NCI-H1694 treated with DMSO at 0.1 percent for 48 hours (cell line): Measurements from ENCODE around the gene ZMIZ1.
"Not testable (repeated sequence)": the region's sequence is repeated elsewhere in the genome, so short reads cannot be mapped to it uniquely, and the experiment has no call there.

Source experiments
- DNase-seq: peaks from one replicate; lab custom pipeline; 2025; lab: John Stamatoyannopoulos, UW

ZMIZ1 gene

DNA sequence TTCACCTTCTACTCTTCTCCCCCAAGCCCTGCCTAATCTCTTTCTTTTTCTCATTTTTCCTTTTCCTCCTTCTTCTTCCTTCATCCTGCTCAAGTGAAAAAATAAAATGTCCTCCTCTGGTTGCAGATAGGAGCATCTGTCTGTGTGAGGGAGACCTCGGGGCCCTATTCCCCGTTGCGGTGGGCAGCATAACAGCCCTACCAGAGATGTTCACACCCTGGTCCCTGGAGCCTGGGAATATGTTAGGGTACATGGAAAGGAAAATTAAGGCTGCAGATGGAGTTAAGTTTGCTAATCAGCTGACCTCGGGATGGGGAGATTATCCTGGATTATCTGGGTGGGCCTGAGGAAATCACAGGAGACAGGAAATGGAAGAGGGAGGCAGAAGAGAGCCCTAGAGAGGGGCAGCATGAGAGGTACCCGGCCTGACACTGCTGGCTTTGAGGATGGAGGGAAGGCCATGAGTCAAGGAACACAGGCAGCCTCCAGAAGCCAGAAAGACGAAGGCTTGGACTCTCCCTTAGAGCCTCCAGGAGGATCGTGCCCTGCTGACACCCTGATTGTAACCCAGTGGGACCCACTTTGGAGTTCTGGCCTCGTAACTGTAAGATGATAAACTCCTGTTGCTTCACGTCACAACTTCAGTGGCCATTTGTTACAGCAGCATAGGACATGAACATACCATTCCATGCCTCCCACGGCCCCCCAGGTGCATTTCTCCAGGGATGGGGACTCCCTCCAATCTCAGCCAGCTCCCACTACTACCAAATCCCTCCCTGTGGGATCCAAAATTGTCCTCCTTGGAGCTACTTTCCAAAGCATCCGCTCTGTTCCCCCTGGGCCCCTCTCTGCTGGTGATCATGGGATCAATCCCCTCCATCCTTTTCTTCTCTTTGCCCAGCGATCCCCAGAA, 39.0 kb upstream of the ZMIZ1 start:
- DNase-seq = no peak

DNA sequence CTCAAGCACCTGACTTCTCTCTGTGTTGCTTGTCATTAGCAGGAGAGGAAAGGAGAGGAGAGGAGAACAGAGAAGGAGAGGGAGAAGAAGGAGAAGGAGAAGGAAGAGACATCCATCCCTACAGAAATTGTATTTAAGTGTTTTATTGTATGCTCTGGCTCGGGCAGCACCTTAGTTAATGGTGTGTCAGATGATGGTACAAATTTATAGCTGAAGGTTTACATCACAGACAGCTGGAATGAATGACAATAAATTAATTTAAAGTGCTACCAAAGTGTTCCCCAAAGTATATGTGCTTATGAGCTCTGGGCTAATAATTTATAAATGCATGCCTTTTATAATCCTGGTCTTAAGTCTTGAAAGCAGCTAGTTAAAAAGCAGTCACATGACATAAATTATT, 38.1 kb upstream of the ZMIZ1 start:
- DNase-seq = no peak

DNA sequence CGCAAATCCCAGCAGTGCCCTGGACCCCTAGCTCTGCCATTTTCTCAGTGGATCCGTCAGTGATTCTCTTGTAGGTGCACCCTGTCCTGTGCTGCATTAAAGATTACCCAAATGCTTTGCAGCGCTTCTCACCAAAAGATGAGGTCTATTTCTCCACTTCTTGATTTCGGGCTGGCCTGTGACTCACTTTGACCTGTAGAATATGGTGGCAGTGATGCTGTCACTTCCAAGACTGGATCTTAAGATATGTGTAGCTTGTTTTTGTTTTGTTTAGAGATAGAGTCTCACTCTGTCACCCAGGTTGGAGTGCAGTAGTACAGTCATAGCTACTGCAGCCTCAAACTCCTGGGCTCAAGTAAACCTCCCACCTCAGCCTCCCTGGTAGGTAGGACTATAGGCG, 37.0 kb upstream of the ZMIZ1 start:
- DNase-seq = no peak

DNA sequence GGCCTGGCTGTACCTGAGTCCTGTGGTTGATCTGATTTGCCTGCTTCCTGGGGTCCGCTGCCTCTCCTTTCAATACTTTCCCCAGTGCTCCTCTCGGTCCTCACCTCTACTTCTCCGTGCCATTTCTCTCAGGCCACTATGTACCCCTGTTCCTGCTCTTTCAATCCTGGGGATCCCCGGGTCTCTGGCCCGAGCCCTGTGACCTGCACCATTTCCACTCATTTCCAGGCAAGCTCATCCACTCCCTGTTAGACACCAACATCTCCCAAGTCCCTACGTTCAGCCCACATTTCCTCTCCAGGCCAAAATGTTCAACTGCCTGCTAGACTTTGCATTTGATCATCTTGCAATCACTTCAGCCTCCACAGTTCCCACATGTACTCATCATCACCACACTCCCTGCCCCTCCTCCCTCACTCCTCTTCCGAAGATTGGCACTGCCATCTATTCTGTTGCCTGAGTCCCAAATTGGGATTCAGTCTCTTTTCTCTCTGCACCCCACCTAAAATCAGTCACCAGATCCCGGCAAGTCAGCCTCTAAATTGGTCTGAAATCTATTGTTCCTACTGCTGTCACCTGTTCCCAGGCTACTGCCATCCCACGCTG, 34.4 kb upstream of the ZMIZ1 start:
- no peak for DNase-seq

DNA sequence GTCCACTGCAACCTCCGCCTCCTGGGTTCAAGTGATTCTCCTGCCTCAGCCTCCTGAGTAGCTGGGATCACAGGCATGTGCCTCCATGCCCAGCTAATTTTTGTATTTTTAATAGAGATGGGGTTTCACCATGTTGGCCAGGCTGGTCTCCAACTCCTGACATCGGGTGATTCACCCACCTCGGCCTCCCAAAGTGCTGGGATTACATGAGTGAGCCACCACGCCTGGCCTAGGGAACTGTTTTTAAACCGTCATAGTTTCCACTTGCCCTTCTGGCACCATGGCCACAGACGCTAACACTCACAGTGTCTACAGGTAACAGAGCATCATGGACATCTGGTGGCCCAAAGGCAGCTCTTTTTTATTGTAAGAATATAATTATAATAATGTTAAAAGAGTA, 32.4 kb upstream of the ZMIZ1 start:
- not testable (repeated sequence) for DNase-seq

DNA sequence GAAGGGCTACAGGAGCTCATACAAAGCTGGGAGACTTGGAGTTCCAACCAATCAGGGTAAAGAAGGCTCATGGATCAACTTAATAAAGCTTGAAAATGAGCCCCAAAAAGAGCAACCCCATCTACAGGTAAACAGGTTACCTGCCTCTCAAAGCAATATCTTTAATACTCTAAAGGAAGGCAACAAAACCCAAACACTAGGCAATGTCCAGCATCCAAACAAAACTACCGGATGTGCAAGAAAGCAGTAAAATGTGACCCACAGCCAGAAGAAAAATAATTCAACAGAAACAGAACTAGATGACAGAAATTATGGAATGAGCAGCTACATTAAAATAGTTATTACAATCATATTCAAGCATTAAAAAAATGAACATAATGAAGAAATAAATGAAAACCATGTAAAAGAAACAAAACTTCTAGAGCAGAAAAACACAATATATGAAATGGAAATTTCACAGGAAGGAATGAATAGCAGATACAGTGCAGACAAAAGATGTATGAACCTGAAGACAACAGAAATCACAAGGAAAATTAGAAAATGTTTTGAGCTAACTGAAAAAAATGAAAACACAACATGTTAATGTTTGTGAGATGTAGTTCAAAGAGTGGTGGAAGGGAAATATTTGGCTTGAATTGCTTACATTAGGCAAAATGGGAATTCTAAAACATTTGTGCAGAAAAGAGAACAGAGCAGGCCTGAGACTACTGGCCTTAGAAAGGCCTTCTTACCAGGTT, 30.5 kb upstream of the ZMIZ1 start:
- no peak for DNase-seq

DNA sequence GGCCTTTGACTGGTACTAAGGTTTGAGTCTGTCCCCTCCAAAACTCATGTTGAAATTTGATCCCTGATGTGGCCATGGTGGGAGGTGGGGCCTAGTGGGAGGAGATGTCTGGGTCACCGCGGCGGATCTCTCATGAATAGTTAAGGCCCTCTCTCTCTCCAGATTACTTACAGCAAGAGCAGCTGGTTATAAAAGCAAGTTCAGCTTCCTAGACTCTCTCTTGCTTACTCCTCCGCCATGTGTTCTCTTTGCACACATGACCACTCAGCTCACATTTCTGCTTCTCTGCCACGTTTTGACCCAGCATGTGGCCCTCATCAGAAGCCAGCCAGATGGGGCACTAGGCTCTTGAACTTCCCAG, 29.9 kb upstream of the ZMIZ1 start:
- no peak for DNase-seq

DNA sequence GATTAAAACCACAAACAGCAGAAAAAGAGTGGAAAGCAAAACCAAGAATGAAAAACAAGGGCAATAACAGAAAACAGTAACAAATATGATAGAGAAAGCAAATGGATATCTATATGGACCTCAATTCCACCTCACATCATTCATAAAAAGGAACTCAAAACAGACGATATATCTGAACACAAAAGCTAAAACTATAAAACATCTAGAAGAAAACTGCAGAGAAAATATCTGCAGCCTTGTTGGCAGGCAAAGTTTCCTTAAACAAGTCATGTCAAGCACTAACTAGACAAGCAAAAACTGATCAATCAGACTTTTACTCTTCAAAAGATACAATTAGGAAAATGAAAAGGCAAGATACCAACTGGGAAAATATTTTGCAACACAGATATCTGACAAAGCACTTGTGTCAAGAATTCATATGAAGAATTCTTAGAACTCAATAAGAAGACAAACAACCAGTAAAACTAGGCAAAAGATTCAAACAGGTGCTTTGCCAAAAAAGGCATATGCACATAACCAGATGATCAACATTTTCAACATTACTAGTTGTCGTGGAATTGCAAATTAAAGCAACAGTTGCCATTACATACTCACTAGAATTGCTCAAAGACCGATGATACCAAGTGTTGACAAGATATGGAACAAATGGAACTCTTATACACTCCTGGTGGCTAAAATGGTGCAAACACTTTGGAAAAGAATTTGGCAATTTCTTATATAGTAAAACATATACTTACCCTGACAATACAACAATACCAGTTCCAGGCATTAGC, 25.9 kb upstream of the ZMIZ1 start:
- no peak for DNase-seq

DNA sequence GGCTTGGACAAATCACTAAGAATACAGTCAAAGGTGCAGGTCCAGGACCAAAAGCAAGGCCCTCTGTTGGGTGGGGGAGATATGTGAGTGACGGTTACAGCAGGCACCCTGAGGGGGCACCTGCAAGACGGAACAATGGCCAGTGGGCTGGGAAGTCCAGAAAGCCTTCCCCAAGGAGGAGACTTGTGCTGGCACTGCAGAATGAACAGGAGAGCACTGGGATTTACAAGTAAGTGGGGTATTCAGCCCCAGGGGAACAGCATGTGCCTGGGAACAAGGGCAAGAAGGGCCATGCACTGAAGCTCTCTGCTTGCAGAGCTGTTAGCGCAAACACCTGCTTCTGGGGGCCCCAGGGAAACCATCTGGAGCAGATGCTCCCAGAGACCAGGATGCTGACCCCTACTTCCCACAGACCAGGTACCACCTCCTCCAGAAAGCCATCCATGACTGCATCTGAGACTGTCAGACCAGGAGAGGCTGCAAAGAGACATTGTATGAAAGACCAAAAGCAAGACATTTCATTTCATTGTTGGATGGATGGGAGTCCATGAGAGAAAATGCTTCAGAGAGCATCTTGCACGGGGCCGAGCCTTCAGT, 24.6 kb upstream of the ZMIZ1 start:
- DNase-seq = no peak

DNA sequence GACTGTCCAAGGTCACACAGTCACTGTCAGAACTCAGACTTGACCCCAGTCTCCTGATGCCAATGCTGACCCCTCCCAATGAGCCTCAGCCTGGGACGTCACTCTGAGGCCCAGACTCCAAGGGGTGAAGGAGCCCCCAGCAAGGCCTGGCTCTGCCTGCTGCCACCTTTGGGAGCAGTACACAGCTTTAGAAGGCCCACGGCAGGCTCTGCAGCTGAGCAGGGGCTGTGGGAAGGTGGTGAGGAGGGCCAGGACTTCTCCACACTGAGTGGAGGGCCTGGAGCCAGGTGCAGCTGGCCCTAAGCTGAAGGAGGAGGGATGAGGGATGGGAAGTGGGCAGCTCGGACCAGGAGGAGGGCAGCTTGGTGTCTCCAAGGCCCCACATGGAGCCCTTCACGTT, 23.9 kb upstream of the ZMIZ1 start:
- no peak for DNase-seq

DNA sequence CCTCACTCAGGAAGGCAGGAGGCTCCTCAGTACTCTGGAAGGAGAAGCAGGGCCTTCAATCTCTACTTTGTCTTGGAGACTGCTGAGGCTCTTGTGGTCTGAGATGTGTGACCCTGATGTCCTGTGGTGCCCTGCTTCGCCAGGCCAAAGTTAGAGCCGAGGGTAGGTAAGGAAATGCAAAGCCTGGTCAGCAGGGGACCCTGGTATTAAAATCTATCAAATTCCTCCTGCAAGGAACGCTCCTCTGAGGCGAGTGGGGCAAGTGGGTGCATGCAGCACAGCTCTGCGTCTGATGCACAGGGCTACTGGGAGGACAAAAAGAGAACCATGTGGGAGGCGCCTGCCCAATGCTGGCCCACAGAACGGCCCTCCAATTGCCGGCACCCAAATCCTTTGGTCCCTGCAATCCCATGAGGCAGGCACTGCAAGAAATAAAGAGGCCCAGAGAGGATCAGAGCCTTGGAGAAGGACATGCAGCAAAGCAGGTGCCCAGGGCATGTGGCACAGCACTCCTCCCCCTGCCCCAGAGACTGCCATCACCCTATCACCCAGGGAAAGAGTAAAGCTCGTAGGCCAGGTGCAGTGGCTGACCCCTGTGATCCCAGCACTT, 23.1 kb upstream of the ZMIZ1 start:
- DNase-seq = no peak

DNA sequence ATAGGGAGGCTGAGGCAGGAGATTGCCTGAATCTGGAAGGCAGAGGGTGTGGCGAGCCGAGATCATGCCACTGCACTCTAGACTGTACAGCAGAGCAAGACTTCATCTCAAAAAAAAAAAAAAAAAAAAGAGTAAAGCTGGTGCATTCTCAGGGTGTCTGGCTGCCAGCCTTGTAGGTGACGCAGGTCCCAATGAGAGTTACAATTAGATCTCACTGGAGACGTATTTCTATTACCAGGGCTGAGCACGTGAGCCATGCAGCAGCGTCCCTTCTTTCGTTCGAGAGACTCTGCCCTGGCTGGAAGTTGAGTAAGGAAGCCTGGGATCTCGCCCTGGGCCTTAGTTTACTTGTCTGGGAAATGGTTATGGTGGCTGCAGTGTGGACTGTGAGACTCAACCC, 22.4 kb upstream of the ZMIZ1 start:
- no peak for DNase-seq

DNA sequence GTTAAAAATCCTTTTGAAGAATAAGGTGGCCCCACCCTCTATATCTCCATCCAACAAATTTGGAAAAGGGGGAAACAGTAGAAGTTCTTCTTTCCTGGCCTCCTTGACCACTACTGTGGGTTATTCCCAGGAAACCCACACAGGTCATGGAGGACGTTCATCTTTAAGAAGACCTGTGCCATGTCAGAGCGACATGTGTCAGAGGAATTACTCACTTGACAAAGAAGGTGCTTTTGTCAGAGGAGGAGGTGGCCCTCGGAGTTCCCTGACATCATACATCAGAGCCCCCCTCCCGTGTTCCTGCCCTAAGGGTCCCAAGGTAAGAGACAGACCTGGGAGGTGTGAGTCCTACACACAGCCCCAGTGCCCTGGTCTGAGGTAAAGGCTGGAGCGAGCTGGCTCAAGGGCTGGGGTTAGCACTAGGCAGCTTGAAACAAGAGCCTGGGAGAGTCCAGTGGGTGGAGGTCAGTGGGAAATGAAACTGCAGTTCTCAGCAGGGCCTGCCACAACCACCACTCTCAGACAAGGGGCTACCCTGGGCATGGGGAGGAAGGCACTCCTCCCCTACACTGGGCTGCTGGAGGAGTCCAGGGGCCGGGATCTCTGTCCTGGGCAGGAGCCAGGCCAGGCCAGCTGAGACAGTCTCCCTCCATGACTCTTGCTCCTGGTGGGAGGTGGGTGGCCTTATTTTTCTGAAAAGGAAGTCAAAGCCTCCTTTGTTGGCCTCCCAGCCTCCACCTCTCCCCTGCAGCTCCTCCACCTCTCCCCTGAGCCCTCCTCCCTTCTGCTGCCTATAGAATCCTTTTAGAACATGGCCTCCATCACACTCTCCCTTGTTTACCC, 21.8 kb upstream of the ZMIZ1 start:
- DNase-seq = no peak

DNA sequence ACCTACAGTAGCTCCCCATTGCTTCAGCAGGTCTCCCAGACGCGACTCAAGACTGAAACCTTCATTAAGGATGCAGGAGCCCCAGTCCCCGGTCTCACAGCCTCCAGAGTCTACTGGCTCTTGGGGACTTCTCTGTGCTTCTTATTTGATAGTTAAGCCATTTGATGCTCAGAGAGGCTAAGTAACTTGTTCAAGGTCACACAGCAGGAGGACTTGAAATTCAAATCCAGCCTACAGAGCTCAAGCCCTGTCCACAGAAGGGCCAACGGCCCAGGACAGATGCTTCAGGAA, 21.2 kb upstream of the ZMIZ1 start:
- DNase-seq = no peak

DNA sequence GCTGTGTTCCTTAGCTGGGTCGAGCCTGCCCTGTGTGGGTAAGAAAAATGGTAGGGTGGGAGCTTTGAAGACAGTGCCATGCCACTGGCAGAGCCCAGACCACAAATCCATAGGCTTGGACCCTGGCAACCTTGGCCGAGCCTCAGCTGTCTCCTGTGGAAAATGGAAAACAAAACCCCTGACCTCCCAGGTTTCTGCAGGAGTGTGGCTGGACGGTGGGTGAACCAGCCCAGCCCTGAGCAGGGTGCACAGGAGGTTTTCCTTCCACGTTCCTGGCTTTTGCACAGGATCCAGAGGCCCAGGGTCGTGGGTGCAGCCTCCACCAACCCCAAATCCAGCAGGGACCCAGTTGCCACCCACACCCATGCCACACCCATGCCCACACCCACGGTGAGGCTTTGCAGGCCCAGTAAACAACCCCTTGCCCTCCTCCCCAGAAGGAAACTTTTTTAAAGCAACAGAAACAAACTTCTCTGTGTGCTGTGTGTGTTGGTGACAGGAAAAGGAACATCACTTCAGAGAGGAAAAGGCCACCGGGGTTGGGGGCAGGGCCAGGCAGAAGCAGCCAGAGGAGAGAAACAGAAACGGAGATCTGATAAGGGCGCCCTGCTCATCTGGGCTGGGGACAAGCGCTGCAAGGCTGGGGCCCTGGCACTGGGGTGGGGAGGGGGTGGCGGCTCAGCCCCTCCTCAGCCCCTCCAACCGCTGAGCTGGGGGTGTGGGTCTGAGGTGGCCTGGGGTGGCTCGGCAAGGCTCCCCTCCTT, 20.7 kb upstream of the ZMIZ1 start:
- DNase-seq = no peak

DNA sequence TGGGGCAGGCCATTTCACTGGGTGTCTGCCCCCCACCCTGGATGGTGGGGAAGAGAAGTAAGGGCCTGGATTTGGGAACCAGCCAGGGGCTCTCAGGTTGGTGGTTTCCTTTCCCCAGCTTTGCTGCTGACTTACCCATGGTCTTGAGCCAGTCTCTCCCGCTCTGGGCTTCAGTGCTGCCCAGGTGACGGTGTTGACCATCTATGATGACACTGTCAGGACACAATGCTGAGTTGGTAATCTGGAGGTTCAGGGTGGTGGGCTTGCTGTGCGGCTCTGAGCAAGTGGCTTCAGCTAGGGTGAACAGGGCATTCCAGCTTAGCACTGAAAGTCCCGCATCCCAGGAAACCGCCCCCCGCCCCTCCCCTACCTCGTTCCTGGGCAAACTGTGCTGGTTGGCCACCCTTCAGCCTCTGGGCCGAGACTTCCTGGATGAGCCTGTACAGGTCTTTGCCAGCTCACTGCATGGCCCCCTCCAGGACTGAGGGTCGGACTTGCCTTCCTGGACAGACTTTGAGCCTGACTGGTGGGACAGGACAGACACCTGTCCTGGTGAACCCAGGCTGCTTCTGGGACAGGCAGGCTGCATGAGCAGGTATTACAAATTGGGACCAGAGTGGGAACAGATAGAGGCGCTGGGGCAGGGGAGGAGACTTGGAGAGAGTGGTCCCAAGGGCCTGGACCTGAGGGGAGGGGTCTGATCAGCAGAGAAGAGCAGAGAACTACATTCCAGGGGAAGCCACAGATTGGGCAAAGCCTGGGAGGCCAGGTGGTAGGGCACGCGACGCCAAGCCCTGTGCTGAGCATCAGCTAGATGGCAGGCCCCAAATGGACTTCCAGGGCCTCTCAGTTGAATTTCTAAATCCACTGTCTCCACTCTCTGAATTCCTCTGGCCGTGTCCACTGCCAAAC, 19.9 kb upstream of the ZMIZ1 start:
- DNase-seq = no peak

DNA sequence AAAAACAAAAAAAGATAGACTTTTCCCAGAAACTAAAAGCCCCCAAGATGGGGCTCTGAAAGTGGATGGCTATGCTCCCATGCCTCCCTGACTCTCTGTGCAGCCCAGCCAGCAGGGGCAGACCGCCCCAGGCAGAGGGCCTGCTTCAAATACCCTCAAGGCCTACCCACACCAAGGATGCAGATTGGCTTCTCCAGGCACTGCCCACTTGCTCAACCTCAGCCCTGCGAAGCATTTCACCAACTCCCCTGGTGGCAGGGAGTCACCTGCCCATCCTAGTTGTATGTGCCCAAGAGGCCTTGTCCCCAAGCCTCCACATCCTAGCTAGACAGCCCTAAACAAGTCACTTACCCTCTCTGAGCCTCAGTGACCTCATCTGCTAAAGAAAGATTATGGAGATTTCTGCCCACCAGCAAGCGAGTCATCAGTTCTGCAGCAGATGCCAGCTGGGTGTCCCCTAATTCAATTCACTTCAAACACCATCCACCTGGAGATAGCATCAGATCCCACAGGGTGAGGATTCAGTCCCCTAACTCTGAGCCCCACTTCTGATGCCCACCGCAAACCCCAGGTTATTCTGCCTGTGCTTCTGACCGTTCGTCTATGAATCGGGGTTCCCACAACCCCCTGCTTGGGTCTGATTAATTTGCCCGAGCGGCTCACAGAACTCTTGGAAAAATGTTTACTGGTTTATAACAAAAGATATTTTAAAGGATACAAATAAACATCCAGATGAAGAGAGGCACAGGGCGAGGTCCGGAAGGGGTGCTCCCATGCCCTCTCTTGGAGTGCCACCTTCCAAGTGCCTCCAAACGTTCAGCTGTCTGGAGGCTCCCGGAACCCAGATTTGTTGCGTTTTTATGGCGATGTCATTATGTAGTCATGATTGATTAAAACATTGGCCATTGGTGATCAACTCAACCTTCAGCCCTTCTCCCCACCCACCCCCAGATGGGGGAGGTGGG, 18.6 kb upstream of the ZMIZ1 start:
- DNase-seq = no peak
